ENCODE measurements around the gene TMEM69.
A peak's percentile ranks its signal among the peaks of the same experiment; 100 is the strongest.

TMEM69 gene

GRCh38 chr1:45684402-45684801 lies 3.6 kb upstream of the TMEM69 start:
- Histone ChIP-seq H3K9me3 (ENCODE audit: control insufficient read depth, insufficient read depth, low read depth, low read length) (no peaks in the 10 kb centered on the region), H3K4me1 (ENCODE audit: control insufficient read depth, insufficient read depth, low read length) (peaks cover 28% of the 10 kb centered on the region), H3K4me3 (ENCODE audit: low read depth, low read length) (peak overlapping the region; percentile 94), H3K36me3 (ENCODE audit: control insufficient read depth in 2 of 2, insufficient read depth in 1 of 2, low read length in 2 of 2) (no peaks in the 10 kb centered on the region; a peak in 1 of 3 replicates), H3K27ac (ENCODE audit: extremely low read depth, low read depth, low read length) (no peak overlapping the region)
- ChIA-PET CTCF (no interaction called here), POLR2A (interaction anchor here (1.1 kb wide), 1 partner anchor 100 kb away, joined by 3 read pairs; the partner anchor contains the start of gene NASP)
- no peak for TF ChIP-seq KLF7 (tag by site-specific recombination; IDR thresholded peaks at IDR 0.05; ENCODE audit: borderline replicate concordance)
- TF ChIP-seq ZNF560 (tag by site-specific recombination; IDR thresholded peaks at IDR 0.05; ENCODE audit: borderline replicate concordance) = no peak
- TF ChIP-seq ZNF561 (tag by site-specific recombination; IDR thresholded peaks at IDR 0.05; ENCODE audit: borderline replicate concordance) = no peak
- no peak for TF ChIP-seq ZNF701 (tag by site-specific recombination; IDR thresholded peaks at IDR 0.05)
- TF ChIP-seq OVOL3 (tag by site-specific recombination; IDR thresholded peaks at IDR 0.05) = no peak
- no peak for TF ChIP-seq ZNF157 (tag by site-specific recombination; IDR thresholded peaks at IDR 0.05)
- TF ChIP-seq ZNF473 (tag by site-specific recombination; IDR thresholded peaks at IDR 0.05) = no peak
- TF ChIP-seq ZNF362 (tag by site-specific recombination; IDR thresholded peaks at IDR 0.05) = no peak
- no peak for TF ChIP-seq PRDM2 (tag by site-specific recombination; IDR thresholded peaks at IDR 0.05; ENCODE audit: borderline replicate concordance)
- TF ChIP-seq ZNF274 (IDR thresholded peaks at IDR 0.05; ENCODE audit: low read length) = no peak
- TF ChIP-seq ZNF274 (tag by site-specific recombination; IDR thresholded peaks at IDR 0.05; ENCODE audit: borderline replicate concordance) = no peak
- TF ChIP-seq ZNF202 (tag by site-specific recombination; IDR thresholded peaks at IDR 0.05; ENCODE audit: borderline replicate concordance) = no peak
- TF ChIP-seq ZNF398 (tag by site-specific recombination; IDR thresholded peaks at IDR 0.05) = peak; percentile 94
- no peak for TF ChIP-seq YY1 (tag by site-specific recombination; IDR thresholded peaks at IDR 0.05)
- TF ChIP-seq PRDM4 (tag by site-specific recombination; IDR thresholded peaks at IDR 0.05) = peak; percentile 54; the same call in 1 of the 2 replicates
- TF ChIP-seq ZNF792 (tag by site-specific recombination; IDR thresholded peaks at IDR 0.05) = no peak
- no peak for TF ChIP-seq ZNF558 (tag by site-specific recombination; IDR thresholded peaks at IDR 0.05)
- TF ChIP-seq ZNF513 (tag by site-specific recombination; IDR thresholded peaks at IDR 0.05) = no peak
- peak; percentile 61 for TF ChIP-seq FEZF1 (tag by site-specific recombination; IDR thresholded peaks at IDR 0.05)
- TF ChIP-seq ZNF639 (tag by site-specific recombination; IDR thresholded peaks at IDR 0.05) = no peak
- no peak for TF ChIP-seq ZNF19 (tag by site-specific recombination; IDR thresholded peaks at IDR 0.05; ENCODE audit: low read depth)
- no peak for TF ChIP-seq ZBTB1 (tag by site-specific recombination; IDR thresholded peaks at IDR 0.05)
- no peak for TF ChIP-seq ZNF24 (tag by site-specific recombination; IDR thresholded peaks at IDR 0.05)
